GM19324 (cell line): Measurements from ENCODE around the gene HAND2.

Source experiments
- ATAC-seq: cut with Tn5 transposase; IDR thresholded peaks from one replicate; pipeline ENCODE4 v1.9.1; 2021; ENCODE audit warnings: mild to moderate bottlenecking, moderate library complexity; ENCODE audit not compliant: unreplicated experiment, low FRiP score

The HAND2 gene

GRCh38 chr4:173521467-173522159 lies 8.4 kb downstream of the HAND2 start:
- no peak for ATAC-seq

DNA sequence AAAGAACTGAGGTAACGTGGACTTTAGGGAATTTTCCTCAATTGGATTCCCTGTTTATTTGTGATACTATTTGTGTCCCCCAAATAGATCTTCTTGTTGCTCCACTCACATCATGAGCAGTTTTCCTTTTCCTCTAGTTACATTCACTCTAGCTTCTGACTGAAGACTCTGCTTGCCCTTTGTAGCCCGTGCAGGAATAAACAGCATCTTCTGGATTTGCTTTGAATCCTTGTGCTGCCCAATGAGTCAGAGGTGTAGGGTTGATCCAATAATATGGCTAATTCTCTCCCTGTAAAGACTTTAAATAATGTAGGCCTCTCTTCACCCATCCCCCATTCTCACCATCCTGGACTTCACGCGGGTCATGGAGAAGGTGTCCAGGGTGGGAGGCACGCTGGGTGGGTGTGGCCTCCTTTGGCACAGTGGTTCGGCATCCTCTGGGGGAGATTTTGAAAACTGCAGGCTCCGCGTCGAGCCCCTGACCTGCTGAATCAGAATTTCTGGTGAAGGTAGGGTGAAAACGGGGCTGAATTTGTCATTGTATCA lies 9.0 kb downstream of the HAND2 start:
- no peak for ATAC-seq

DNA sequence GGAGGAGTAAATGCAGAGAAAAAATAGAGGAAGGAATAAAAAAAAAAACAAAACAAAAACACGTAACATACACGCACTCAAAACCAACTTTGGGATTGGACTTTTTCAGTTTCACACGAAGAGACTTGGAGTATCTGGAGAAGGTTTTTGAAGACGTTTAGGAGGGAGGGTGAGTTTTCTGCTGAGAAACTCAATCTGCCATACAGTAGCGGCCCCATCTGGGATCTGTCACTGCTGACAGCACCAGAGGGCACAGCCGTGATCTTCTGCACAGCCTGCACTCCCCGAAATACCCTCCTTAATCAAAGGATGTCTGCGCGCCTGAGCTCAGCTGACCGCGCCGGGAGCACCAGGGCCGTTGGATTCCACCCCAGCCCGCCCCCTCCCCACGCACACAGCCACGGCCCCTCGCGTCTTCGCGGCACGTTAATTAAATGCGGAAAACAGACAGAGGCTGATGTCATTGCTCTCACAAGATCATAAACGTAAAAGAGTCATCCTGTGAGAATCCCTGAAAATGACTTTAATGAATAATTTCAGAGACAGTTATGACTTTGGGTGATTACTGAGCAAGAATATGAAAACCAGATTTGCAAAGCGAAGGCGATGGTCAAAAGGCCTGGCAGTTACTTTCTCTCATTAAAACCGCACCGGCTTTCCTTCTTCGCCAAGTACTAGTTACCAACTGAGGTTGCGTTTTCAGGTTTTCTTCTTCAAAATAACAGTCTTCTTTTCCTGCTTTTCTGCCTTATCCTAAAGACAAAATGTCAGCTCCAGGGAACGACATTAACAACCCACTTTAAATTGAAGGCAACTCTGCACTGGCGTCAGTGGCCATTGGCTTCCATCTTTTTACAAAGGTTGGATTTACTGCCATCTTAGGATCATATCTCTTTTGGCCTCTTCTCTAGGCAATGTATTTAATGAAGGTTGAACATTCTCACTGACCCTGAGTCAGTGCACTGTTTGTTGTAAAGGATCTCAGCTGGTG lies 10.6 kb downstream of the HAND2 start:
- no peak for ATAC-seq

DNA sequence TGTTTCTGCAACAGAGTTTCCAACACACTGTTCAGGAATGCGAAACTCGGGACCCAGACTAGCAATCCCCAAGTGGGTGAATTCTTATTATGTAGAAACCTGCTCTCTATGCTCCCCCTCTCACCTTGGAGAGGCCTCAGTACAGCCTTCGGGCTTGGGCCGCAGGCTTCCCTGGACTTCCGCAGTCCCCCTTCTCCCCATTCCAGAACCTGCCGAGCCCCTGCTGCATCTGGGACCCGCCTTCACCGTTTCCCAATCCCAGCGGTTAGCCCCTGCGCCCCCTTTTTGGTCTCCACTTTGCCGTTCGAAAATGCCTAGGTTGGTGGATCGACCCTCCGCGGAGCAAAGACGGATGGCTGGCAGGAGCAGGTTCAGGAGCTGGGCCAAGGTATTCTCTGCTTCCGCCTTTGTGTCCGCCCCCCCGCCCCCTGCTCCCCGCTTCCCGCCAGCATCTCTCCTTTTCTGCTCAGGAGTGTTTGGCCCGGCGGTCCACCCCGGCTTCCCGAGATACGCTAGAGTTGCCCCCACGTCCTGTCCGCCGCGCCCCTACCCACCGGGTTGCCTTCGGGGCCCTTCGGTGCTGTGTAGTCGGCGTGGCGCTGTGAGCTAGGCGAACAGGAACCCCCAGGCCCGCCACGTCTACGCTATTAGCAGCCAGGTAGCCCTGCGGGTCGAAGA lies 11.5 kb downstream of the HAND2 start:
- no peak for ATAC-seq

GRCh38 chr4:173517781-173518424 lies 12.1 kb downstream of the HAND2 start:
- no peak for ATAC-seq

DNA sequence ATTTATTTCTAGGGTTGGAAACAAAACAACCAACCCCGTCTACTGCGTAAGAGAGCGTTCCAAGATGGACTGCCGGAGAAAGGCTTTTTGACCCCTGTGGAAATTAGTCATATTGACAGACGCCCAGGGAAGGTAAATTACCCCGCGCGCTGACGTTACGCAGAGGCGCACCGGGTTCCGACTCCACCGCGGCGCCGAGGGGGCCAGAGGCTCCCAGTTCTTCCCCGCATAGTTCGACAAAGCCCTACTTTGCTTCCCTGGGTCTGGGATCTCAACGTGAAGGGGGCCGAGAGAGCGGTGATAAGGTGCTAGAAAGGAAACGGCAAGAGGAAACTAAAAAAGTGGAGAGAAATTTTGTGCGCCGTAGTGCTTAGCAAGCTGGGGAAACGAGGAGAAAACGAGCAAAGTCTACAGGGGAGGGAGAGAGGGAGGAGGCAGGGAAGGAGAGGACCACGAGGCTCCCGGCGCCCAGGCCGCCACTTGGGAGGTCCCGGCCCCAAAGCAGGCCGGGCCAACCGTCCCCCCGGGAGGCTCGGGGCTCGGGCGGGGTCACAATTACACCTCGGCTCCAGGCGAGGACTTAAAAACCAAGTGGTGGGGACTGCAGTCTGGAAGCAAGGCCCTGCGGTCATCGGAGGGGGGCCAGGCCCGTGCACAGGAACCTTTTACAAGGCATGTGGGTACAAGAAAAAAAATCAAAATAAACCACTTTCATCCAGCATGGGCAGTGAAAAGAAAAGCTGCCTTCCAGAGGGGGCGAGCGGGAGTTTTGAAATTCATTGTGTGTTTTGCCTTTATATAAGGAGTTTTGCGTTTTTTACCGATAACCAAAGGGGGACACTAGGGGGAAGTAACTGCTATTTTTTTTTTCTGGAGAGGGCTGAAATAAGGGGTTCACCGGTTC lies 13.2 kb downstream of the HAND2 start:
- no peak for ATAC-seq

DNA sequence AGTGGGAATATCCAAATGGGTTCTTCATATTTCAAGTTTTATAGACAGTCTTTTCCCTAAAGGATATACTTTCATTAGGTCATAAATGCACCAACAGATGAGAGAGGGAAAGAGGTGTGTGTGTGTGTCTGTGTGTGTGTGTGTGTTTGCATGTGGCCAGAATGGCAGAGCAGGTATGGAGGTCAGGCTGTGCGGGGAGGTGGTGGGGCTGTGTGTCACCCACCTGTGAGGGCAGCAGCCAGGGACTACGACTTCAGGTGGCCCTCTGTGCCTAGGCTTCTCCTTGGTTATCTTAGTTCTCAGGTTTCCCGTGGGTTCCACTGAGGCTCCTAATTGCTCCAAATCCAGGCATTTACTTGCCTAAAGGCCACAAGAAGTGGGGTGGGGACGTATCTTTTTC lies 14.6 kb downstream of the HAND2 start:
- ATAC-seq, result no peak

DNA sequence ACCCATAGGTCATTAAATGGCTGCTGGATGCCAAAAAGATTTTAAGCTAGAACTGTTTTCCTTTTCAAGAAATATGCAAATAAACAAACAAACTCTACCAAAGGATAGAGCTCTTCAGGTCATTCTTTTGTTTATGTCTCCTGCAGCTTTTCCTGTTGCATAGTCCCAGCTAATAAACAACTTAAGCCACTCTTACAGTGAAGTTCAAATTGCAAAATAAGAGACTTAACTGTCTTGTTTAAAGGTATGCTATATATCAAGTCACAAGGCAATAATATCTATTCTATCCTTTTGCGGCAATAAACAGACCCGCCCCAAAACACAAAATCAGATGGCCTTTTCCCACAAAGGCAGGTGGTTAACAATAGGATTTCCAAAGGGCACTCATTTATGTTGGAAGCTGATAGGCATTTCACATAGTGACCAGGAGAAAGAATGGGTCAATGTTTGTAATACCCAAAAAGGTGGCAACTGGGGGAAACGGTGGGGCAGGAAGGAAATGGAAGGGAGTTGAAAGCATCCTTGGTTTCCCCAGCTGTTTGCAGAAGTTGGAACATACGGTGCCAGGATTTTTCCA lies 15.3 kb downstream of the HAND2 start:
- ATAC-seq, result no peak

- ATAC-seq, result no peak
Measured at GRCh38 chr4:173513651-173514050, 16.4 kb downstream of the HAND2 start.

DNA sequence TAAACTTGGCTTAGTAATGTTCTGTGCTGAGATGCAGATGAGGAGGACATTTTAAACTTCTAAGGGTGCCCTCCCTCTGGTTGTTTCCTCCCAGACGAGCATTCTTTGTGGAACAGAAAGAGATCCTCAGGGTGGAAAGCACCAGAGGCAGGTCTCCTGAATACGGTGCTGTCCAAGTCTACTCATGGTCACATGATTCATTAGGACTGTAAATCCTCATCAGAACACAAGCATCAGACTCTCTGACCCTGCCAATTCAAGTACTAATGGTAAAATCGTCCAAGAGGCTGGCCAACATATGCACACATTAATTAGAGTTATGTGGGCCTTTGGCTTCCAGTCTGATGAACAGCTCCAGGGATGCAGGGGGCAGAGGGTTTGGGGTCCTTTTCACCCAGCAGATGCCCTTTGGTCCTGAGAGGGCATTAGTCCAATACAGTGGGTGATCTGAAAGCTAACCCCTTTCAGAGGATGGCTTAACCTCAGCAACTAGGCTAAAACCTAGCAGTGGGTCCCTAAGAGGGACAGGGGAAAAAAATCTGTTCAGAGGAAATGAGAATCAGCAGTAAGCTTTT lies 18.2 kb downstream of the HAND2 start:
- ATAC-seq, result no peak

GRCh38 chr4:173509036-173510001 lies 20.7 kb downstream of the HAND2 start:
- peak; percentile 49 for ATAC-seq

DNA sequence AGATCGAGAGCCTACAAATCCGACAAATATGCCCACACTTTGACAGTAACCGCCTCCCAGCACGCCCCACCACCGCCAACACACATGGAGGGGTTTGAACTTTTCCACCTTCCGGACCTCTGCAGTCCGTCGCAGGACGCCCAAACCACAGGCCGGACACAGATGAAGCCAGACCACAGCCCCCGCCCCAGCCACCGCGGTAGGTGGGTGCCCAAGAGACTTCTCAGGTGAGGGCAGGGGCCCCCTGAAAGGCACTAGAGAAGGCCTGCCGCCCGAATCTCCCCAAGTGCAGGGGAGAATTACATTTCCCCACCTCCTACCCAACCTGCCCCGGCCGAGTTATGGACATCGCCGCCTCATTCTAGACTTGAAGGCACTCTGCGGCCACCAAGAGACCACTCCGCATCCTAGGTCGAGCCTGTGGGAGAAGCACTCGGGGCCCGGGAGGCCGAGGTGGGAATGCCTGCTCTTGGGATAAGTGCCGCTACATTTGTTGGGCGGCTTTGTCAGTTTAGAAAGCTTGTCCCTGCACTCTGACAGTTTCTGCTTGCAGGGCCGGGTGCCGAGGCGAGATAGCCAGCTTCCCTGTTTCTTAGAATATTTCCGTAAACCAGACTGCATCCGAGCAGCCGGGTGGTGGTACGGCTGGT lies 21.5 kb downstream of the HAND2 start:
- ATAC-seq, result no peak

- ATAC-seq, result no peak
Measured at GRCh38 chr4:173507471-173508385, 22.3 kb downstream of the HAND2 start.

DNA sequence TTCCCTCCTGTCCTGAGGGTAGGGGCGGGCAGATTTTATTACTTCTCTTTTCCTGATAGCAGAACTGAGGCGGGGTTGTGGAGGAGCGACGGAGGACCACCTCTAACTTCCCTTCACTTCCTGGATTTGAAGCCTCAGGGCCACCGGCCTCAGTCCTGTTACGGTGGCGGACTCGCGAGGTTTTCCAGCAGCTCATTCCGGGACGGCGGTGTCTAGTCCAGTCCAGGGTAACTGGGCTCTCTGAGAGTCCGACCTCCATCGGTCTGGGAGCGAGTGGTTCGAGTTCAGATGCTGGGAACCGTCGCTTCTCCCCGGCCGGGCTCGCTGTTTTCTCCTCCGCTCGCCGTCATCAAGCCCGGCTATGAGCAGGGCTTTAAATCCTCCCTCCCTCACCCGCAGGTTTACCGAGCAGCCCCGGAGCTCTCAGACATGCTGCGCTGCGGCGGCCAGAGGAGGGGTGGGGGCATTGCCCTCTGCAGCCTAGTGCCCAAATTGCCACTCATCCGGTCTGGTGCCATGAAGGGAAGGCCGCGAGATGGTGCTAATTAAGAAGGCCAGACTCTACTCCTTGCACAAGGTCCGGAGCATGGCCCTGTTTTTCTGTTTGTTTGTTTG lies 23.3 kb downstream of the HAND2 start:
- no peak for ATAC-seq

- peak; percentile 69 for ATAC-seq
Measured at GRCh38 chr4:173505924-173506518, 24.0 kb downstream of the HAND2 start.
